Keratinocyte (primary cell): Measurements from ENCODE around the gene PODN.

Experiments used
- CTCF ChIP-seq, 3 experiments: IDR thresholded peaks in 1 of 3; conservative IDR thresholded peaks in 1 of 3; optimal IDR thresholded peaks in 1 of 3; 2 replicates in 2 of 3; 3 replicates in 1 of 3; pipeline versions ENCODE3 to v1.5.1; 2011; ENCODE audit warnings: low read length in 3 of 3, mild to moderate bottlenecking in 3 of 3, moderate library complexity in 2 of 3, control low read depth in 1 of 3, inconsistent platforms in 1 of 3; ENCODE audit not compliant: insufficient read depth in 2 of 3; ENCODE audit errors: extremely low read depth in 1 of 3
- EZH2 ChIP-seq: IDR thresholded peaks from one replicate; pipeline ENCODE4 v1.6.1; 2012; ENCODE audit warnings: inconsistent platforms, mild to moderate bottlenecking, low read length, moderate library complexity

GRCh38 chr1:53025034-53025768 lies 36.8 kb upstream of the PODN start:
- no peak for TF ChIP-seq CTCF (optimal IDR thresholded peaks at IDR 0.05 in 1 of 3, IDR thresholded peaks at IDR 0.05 in 1 of 3, conservative IDR thresholded peaks at IDR 0.05 in 1 of 3; ENCODE audit: extremely low read depth in 1 of 3, insufficient read depth in 2 of 3, low read length in 3 of 3)
- TF ChIP-seq EZH2 = no peak
